Stimulated activated CD8-positive, alpha-beta memory T cell treated with anti-CD3 and anti-CD28 coated beads, Interleukin-7, amount 100 ng/mL, for 4 hours (primary cell): Measurements from ENCODE around the gene NADSYN1.

Source experiments
- DNase-seq, 2 donors: peaks; one replicate each; pipeline ENCODE4 v3.0.0-alpha.2; 2020; ENCODE audit warnings: low read depth in 2 of 2

Gene NADSYN1

GRCh38 chr11:71451596-71452198, 1.3 kb upstream of the NADSYN1 start:
- DNase-seq, result no peak

GRCh38 chr11:71452199-71453036, 585 bp upstream of the NADSYN1 start:
- DNase-seq, result peak; percentile 43 to 44

GRCh38 chr11:71453918-71454304, 908 bp downstream of the NADSYN1 start:
- DNase-seq, result no peak

- DNase-seq, result no peak
Observed at GRCh38 chr11:71454470-71455113, 1.6 kb downstream of the NADSYN1 start.

- DNase-seq, result no peak
Observed at GRCh38 chr11:71456294-71456693, 3.3 kb downstream of the NADSYN1 start.

GRCh38 chr11:71456831-71457230, 3.8 kb downstream of the NADSYN1 start:
- no peak for DNase-seq

GRCh38 chr11:71458146-71459070, 5.4 kb downstream of the NADSYN1 start:
- no peak for DNase-seq

- DNase-seq, result no peak
Observed at GRCh38 chr11:71459076-71459766, 6.2 kb downstream of the NADSYN1 start.

GRCh38 chr11:71459767-71460320, 6.8 kb downstream of the NADSYN1 start:
- DNase-seq, result no peak

GRCh38 chr11:71461696-71462095, 8.7 kb downstream of the NADSYN1 start:
- no peak for DNase-seq

- DNase-seq, result no peak
Observed at GRCh38 chr11:71462726-71463125, 9.7 kb downstream of the NADSYN1 start.

GRCh38 chr11:71463331-71464211, 10.6 kb downstream of the NADSYN1 start:
- no peak for DNase-seq

GRCh38 chr11:71465054-71465453, 12.1 kb downstream of the NADSYN1 start:
- DNase-seq, result no peak

GRCh38 chr11:71466358-71466757, 13.4 kb downstream of the NADSYN1 start:
- DNase-seq, result no peak

GRCh38 chr11:71467164-71467563, 14.2 kb downstream of the NADSYN1 start:
- no peak for DNase-seq

- no peak for DNase-seq
Observed at GRCh38 chr11:71470946-71471345, 17.9 kb downstream of the NADSYN1 start.

GRCh38 chr11:71472357-71472885, 19.4 kb downstream of the NADSYN1 start:
- DNase-seq, result no peak

GRCh38 chr11:71472941-71473792, 20.2 kb downstream of the NADSYN1 start:
- no peak for DNase-seq

GRCh38 chr11:71473793-71474080, 20.7 kb downstream of the NADSYN1 start:
- DNase-seq, result no peak
